Measurements from ENCODE around the gene PFDN2. TPM values are rescaled to one million over a fixed set of nuclear protein-coding genes. Genes with fewer than 3 reads are reported as not detected.
A peak's percentile ranks its signal among the peaks of the same experiment; 100 is the strongest.

The PFDN2 gene
- total RNA-seq, 4 donors from 2014 or later, result 26.2 to 40.8 (median 31.4) TPM

- 0 to 5% methylated on average over 2 to 6 of the region's 11 CpGs for WGBS, 2 donors (ENCODE audit: low coverage in 1 of 2)
- H3K27ac ChIP-seq, result peak overlapping the region; percentile 82 to 94 (median 93)
- H3K4me1 ChIP-seq, result peaks cover 7 to 58% (median 26%) of the 10 kb centered on the region in 3 donors
- ATAC-seq, result no peak
- H3K9me3 ChIP-seq, result no peaks in the 10 kb centered on the region
- no peak for TF ChIP-seq CTCF (IDR thresholded peaks at IDR 0.05)
- TF ChIP-seq EP300 (IDR thresholded peaks at IDR 0.05), result no peak
- TF ChIP-seq POLR2AphosphoS5 (IDR thresholded peaks at IDR 0.05), result no peak
- H3K36me3 ChIP-seq, result peaks cover 0 to 63% of the 10 kb centered on the region in 2 donors
- H3K4me3 ChIP-seq, result peak overlapping the region; percentile 95 to 98
- H3K27me3 ChIP-seq, result no peaks in the 10 kb centered on the region
These were observed 42.0 kb upstream of the PFDN2 start for GRCh38 chr1:161159913-161160243.

DNA sequence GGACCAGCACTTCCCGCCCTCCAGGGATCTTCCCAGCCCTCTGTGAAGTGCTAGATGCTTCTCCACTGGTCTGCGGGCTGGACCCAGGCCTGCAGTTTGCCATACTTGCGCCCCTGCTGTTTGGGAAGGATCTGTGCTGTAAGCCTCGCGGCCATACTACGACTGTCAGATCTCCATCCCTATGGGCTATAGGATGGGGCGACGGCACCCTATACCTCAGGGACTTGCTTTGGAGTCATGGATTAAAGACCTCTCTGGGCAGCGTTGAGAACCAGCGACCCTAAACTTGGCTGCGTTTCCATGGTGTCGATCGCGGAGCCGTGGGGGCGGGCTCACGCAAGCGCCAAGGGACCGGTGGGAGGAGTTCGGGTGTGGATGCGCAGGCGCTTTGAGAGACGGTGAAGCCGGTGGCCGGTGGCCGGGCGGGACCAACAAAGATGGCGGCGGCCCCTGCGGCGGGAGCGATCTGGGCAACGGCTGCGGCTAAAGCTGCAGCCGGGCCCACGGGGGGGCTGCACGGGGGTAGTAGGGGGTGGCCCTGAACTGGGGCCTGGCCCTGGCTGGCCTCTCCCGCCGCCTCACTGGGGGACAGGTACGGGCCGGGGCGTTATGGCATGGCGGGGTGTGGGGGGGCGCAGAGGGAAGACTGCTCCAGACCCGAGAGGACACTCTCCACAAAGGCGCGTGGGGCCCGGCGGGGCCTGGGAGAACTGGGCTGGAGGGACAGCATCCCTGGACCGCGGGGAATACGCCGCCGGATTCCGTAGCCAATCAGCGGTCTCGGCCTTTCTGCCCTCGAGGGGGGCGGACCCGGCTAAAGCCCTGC lies 41.5 kb upstream of the PFDN2 start, which contains the start of gene USP21:
Gene USP21 (plus strand): TSS at position 414 of the 826 bp plus-strand sequence. CDS start 1,141 bp downstream, outside the sequence.
- Histone ChIP-seq H3K9me3 (no peaks in the 10 kb centered on the region), H3K4me1 (peaks cover 7 to 61% (median 30%) of the 10 kb centered on the region in 3 donors), H3K36me3 (peaks cover 0 to 58% of the 10 kb centered on the region in 2 donors), H3K27me3 (no peaks in the 10 kb centered on the region), H3K27ac (peak within 1 kb of the TSS; percentile 82 to 94 (median 93)), H3K4me3 (peak within 1 kb of the TSS; percentile 95 to 98)
- TF ChIP-seq POLR2A (IDR thresholded peaks at IDR 0.05) (peak; percentile 52 to 53), EP300 (IDR thresholded peaks at IDR 0.05) (no peak), CTCF (IDR thresholded peaks at IDR 0.05) (peak in 3 of 4 experiments; percentile 1 to 46 (median 31)), POLR2AphosphoS5 (IDR thresholded peaks at IDR 0.05) (peak; percentile 61)
- peak; percentile 95 for ATAC-seq
- 0% methylated on average over 1 to 10 of the region's 60 CpGs for WGBS, 2 donors (ENCODE audit: low coverage in 1 of 2)

DNA sequence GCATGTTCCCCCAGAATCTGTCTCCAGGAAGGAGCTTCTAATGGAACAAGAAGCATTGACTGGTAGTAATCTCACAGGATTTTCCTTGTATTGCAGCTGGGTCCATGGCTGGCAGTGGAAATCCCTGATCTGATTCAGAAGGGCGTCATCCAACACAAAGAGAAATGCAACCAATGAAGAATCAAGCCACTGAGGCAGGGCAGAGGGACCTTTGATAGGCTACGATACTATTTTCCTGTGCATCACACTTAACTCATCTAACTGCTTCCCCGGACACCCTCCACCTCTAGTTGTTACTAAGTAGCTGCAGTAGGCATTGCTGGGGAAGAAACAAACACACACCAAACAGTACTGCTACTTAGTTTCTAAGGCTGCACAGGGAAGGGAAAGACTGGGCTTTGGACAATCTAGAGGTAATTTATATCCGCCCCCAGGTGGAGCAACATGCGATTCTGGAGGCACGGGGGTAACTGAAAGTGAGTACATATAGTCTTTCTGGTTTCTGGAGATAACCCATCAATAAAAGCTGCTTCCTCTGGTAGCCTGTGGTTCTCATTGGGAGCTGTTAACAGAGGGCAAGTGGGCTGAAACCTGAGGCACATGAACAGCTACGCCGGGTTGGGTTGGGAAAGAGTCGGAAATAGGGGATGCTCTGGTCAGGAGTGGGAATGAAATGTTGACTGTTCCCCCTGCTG lies 40.6 kb upstream of the PFDN2 start:
- 67 to 76% methylated on average over 7 to 9 of the region's 9 CpGs for WGBS, 2 donors (ENCODE audit: low coverage in 1 of 2)

DNA sequence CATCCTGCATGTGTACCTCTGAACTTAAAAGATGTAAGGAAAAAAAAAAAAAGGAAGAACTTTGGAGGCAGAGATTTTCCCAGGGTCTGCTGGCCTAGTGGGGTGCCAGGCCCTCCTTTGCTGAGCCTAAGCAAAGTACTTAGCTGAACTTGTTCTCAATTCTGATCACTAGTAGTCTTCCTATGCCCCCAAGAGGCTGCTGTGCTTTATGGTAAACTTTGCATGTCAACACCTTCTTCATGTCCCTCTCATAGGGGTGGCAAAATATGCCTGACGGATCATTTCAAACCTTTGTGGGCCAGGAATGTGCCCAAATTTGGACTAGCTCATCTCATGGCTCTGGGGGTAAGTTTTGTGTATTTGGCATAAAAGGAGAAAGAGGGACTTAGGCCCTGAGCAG lies 40.0 kb upstream of the PFDN2 start:
- TF ChIP-seq POLR2A (IDR thresholded peaks at IDR 0.05) (no peak), POLR2AphosphoS5 (IDR thresholded peaks at IDR 0.05) (no peak), EP300 (IDR thresholded peaks at IDR 0.05) (no peak), CTCF (IDR thresholded peaks at IDR 0.05) (no peak)
- no peak for ATAC-seq
- Histone ChIP-seq H3K4me3 (no peak overlapping the region), H3K9me3 (no peaks in the 10 kb centered on the region), H3K27me3 (no peaks in the 10 kb centered on the region), H3K36me3 (peaks cover 0 to 43% of the 10 kb centered on the region in 2 donors), H3K27ac (no peak overlapping the region), H3K4me1 (peaks cover 7 to 62% (median 30%) of the 10 kb centered on the region in 3 donors)
- 100% methylated on average over 1 of the region's 1 CpG for WGBS, 2 donors (ENCODE audit: low coverage in 1 of 2)

More for the DNA sequence above, 40.6 kb upstream of the PFDN2 start:
- ATAC-seq, result no peak
- H3K36me3 ChIP-seq, result peaks cover 0 to 49% of the 10 kb centered on the region in 2 donors
- no peaks in the 10 kb centered on the region for H3K27me3 ChIP-seq
- H3K4me1 ChIP-seq, result peaks cover 7 to 63% (median 30%) of the 10 kb centered on the region in 3 donors
- peak overlapping the region in 1 of 2 donors; percentile 98 for H3K4me3 ChIP-seq
- no peaks in the 10 kb centered on the region for H3K9me3 ChIP-seq
- H3K27ac ChIP-seq, result peak overlapping the region in 3 of 4 donors; percentile 92 to 94 (median 94)
- TF ChIP-seq POLR2AphosphoS5 (IDR thresholded peaks at IDR 0.05) (no peak), POLR2A (IDR thresholded peaks at IDR 0.05) (no peak), CTCF (IDR thresholded peaks at IDR 0.05) (no peak), EP300 (IDR thresholded peaks at IDR 0.05) (no peak)
